Left lung (tissue), 10 donors: ENCODE measurements around the gene PIK3C3. TPM values are rescaled to one million over a fixed set of nuclear protein-coding genes. Genes with fewer than 3 reads are reported as not detected.

Experiments used
- ATAC-seq: fragments of 200-7000 bp; cut with Tn5 transposase; one replicate; pipeline ENCODE4 v1.9.1; 2020; ENCODE audit warnings: moderate library complexity
- DNase-seq, 4 donors: peaks; one replicate each; pipeline ENCODE4 v3.0.0-alpha.2; 2013 to 2020
- H3K27ac ChIP-seq, 2 donors: fragments of 200-600 bp; sonication (generic) in 1 of 2; one replicate each; pipeline versions ENCODE4 v1.5.0 to v1.8.0; 2020 to 2021
- H3K27me3 ChIP-seq, 2 donors: fragments of 200-600 bp; sonication (generic) in 1 of 2; one replicate each; pipeline versions ENCODE4 v1.5.0 to v1.8.0; 2020 to 2021
- H3K36me3 ChIP-seq, 2 donors: fragments of 200-600 bp; sonication (generic) in 1 of 2; one replicate each; pipeline versions ENCODE4 v1.5.0 to v1.8.0; 2020 to 2021
- H3K4me1 ChIP-seq, 2 donors: fragments of 200-600 bp; one replicate each; pipeline ENCODE4 v1.8.0; 2021
- H3K4me3 ChIP-seq, 2 donors: fragments of 200-600 bp; sonication (generic) in 1 of 2; one replicate each; pipeline versions ENCODE4 v1.5.0 to v1.8.0; 2020 to 2021; ENCODE audit warnings: mild to moderate bottlenecking in 1 of 2
- H3K9me3 ChIP-seq, 2 donors: fragments of 200-600 bp; sonication (generic) in 1 of 2; one replicate each; pipeline versions ENCODE4 v1.5.0 to v1.8.0; 2020 to 2021
- intact Hi-C, 2 donors: fragments of 100-400 bp; cut with DNase I; formaldehyde crosslinking; loops; one replicate each; pipeline versions ENCODE4 v1.11.2 to v1.14.2; 2022
- polyA plus RNA-seq, 6 donors: library from polyadenylated mRNA; unstranded; fragments of 120-200 nt; gene quantifications; one replicate each; pipeline ENCODE4 v1.2.1, GENCODE V29; 2013; ENCODE audit not compliant: insufficient read length in 6 of 6
- total RNA-seq, 2 donors: library from RNA; stranded (reverse); fragmentation: NEBNext Ultra II Directional; extraction: Animal tissue kit (Norgen Biotek cat#: 25700); gene quantifications; one replicate each; pipeline ENCODE4 v1.2.1, GENCODE V29; 2021
- TF ChIP-seq, protein P1 (sequence below), 2 donors: fragments of 200-600 bp; sonication (generic) in 1 of 2; IDR thresholded peaks; one replicate each; pipeline versions ENCODE4 v1.5.0 to v1.8.0; 2021; ENCODE audit warnings: antibody characterized with exemption in 2 of 2
- donor health status: DM: no; HTN: yes; CAD: no.
- donor health status: DM: no; HTN: no; CAD: no.

PIK3C3 gene
- total and polyA plus RNA-seq, 8 donors = 40.3 to 75.2 (median 55.2) TPM

- no peak overlapping the region for H3K4me3 ChIP-seq
- peaks cover 0 to 53% of the 10 kb centered on the region in 2 donors for H3K36me3 ChIP-seq
- DNase-seq (no peak), ATAC-seq (no peak)
- TF ChIP-seq, protein P1, sequence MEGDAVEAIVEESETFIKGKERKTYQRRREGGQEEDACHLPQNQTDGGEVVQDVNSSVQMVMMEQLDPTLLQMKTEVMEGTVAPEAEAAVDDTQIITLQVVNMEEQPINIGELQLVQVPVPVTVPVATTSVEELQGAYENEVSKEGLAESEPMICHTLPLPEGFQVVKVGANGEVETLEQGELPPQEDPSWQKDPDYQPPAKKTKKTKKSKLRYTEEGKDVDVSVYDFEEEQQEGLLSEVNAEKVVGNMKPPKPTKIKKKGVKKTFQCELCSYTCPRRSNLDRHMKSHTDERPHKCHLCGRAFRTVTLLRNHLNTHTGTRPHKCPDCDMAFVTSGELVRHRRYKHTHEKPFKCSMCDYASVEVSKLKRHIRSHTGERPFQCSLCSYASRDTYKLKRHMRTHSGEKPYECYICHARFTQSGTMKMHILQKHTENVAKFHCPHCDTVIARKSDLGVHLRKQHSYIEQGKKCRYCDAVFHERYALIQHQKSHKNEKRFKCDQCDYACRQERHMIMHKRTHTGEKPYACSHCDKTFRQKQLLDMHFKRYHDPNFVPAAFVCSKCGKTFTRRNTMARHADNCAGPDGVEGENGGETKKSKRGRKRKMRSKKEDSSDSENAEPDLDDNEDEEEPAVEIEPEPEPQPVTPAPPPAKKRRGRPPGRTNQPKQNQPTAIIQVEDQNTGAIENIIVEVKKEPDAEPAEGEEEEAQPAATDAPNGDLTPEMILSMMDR (IDR thresholded peaks at IDR 0.05) = no peak
- no peaks in the 10 kb centered on the region for H3K9me3 ChIP-seq
- intact Hi-C loops = no loop called here
- H3K27me3 ChIP-seq = no peaks in the 10 kb centered on the region
- H3K27ac ChIP-seq = no peak overlapping the region
- H3K4me1 ChIP-seq = no peaks in the 10 kb centered on the region
Observed at GRCh38 chr18:42072407-42072806, 117.4 kb downstream of the PIK3C3 start.

GRCh38 chr18:42074704-42075103, 119.7 kb downstream of the PIK3C3 start:
- Histone ChIP-seq H3K9me3 (no peaks in the 10 kb centered on the region), H3K4me3 (no peak overlapping the region), H3K4me1 (no peaks in the 10 kb centered on the region), H3K27ac (no peak overlapping the region), H3K27me3 (no peaks in the 10 kb centered on the region), H3K36me3 (peaks cover 0 to 46% of the 10 kb centered on the region in 2 donors)
- TF ChIP-seq, protein P1 (IDR thresholded peaks at IDR 0.05) = no peak
- intact Hi-C loops = no loop called here
- no peak for ATAC-seq
- no peak for DNase-seq

GRCh38 chr18:42078711-42079110, 123.7 kb downstream of the PIK3C3 start:
- Histone ChIP-seq H3K9me3 (no peaks in the 10 kb centered on the region), H3K27me3 (no peaks in the 10 kb centered on the region)
- intact Hi-C loops = no loop called here

GRCh38 chr18:42080340-42080739, 125.3 kb downstream of the PIK3C3 start:
- intact Hi-C loops = no loop called here
- no peaks in the 10 kb centered on the region for H3K27me3 ChIP-seq
- H3K27ac ChIP-seq = no peak overlapping the region
- H3K36me3 ChIP-seq = peaks cover 0 to 48% of the 10 kb centered on the region in 2 donors
- ATAC-seq (no peak), DNase-seq (no peak)
- no peaks in the 10 kb centered on the region for H3K9me3 ChIP-seq
- no peaks in the 10 kb centered on the region for H3K4me1 ChIP-seq
- TF ChIP-seq, protein P1 (IDR thresholded peaks at IDR 0.05) = no peak
- no peak overlapping the region for H3K4me3 ChIP-seq

More at GRCh38 chr18:42078711-42079110, 123.7 kb downstream of the PIK3C3 start:
- no peak overlapping the region for H3K4me3 ChIP-seq
- ATAC-seq = no peak
- TF ChIP-seq, protein P1 (IDR thresholded peaks at IDR 0.05) = no peak
- H3K4me1 ChIP-seq = no peaks in the 10 kb centered on the region
- no peak overlapping the region for H3K27ac ChIP-seq
- DNase-seq = no peak
- H3K36me3 ChIP-seq = peaks cover 0 to 43% of the 10 kb centered on the region in 2 donors

DNA sequence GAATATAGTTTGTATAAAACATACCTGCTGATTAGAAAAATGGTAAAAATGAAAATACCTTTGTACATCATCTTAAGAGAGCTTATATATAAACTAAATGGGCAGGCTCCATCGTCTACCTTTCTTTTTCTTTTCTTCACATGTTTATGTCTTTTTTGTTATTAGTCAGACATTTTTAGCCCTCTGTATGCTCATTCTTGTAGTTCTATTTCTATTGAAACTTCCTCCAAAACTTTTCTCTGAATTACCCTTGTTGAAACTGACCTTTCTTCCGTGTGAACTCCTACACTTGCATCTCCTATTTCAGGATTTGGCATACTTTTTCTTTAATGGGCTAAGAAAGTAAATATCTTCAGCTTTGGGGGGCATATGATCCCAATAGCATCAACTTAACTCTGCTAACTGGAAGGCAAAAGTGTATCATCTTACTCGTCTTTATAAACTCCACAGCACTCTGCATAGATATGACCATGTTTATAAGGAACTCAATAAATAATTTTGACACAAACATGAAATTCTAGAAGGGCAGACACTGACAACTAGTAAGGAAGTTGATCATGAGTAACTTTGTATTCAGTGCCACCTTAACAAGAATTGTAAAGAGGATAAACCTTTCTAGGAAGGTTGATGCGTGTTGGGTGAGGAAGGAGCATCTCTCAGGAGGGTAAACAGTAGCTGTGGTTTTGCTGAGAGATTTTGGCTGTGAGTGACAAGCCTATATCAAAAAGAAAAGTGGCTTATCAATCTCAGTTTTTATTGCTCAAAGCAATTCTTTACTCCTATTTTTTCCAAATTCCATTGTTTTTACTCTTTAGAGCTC, 127.6 kb downstream of the PIK3C3 start:
- no peak for ATAC-seq
- TF ChIP-seq, protein P1 (IDR thresholded peaks at IDR 0.05) = no peak
- peaks cover 0 to 40% of the 10 kb centered on the region in 2 donors for H3K36me3 ChIP-seq
- H3K27ac ChIP-seq = no peak overlapping the region
- intact Hi-C loops = no loop called here
- no peaks in the 10 kb centered on the region for H3K27me3 ChIP-seq
- H3K9me3 ChIP-seq = no peaks in the 10 kb centered on the region
- DNase-seq = no peak
- no peaks in the 10 kb centered on the region for H3K4me1 ChIP-seq
- no peak overlapping the region for H3K4me3 ChIP-seq
